Activated T-cell treated with anti-CD3 and anti-CD28 coated beads, Interleukin-2, amount 50 U/mL, for 72 hours (primary cell): Measurements from ENCODE around the gene BICC1. TPM values are rescaled to one million over a fixed set of nuclear protein-coding genes. Genes with fewer than 3 reads are reported as not detected.
"Not testable (repeated sequence)": the region's sequence is repeated elsewhere in the genome, so short reads cannot be mapped to it uniquely, and the experiment has no call there.

Source experiments
- ATAC-seq, 2 donors: fragments of 150-1000 bp; cut with Tn5 transposase; replicated peaks in 1 of 2; 2 replicates each; pipeline ENCODE4 v1.10.0; 2021; ENCODE audit warnings: moderate library complexity in 2 of 2, mild to moderate bottlenecking in 1 of 2
- DNase-seq, 2 donors: peaks; one replicate each; pipeline ENCODE4 v3.0.0; 2021 to 2022; ENCODE audit warnings: mixed read lengths in 1 of 2
- H3K27ac Mint-ChIP-seq: one replicate; pipeline ENCODE4 v1.8.0; 2022; ENCODE audit warnings: mild to moderate bottlenecking, moderate library complexity, mixed read lengths
- H3K27me3 Mint-ChIP-seq: one replicate; pipeline ENCODE4 v1.8.0; 2022; ENCODE audit warnings: low read depth, mixed read lengths
- H3K36me3 Mint-ChIP-seq, 2 donors: one replicate each; pipeline ENCODE4 v1.8.0; 2022; ENCODE audit warnings: mixed read lengths in 2 of 2, mild to moderate bottlenecking in 1 of 2; ENCODE audit not compliant: insufficient read depth in 2 of 2
- H3K4me1 Mint-ChIP-seq: one replicate; pipeline ENCODE4 v1.8.0; 2022; ENCODE audit warnings: low read depth, mixed read lengths
- H3K4me3 Mint-ChIP-seq, 2 donors: one replicate each; pipeline ENCODE4 v1.8.0; 2022; ENCODE audit warnings: mild to moderate bottlenecking in 2 of 2, mixed read lengths in 2 of 2, moderate library complexity in 2 of 2
- H3K9me3 Mint-ChIP-seq, 2 donors: one replicate each; pipeline ENCODE4 v1.8.0; 2022; ENCODE audit warnings: mixed read lengths in 2 of 2
- total RNA-seq, 2 donors: library from RNA; stranded (reverse); gene quantifications; one replicate each; pipeline ENCODE4 v1.2.3, GENCODE V29; 2022

The BICC1 gene
- total RNA-seq, 2 donors from 2014 or later = not detected

DNA sequence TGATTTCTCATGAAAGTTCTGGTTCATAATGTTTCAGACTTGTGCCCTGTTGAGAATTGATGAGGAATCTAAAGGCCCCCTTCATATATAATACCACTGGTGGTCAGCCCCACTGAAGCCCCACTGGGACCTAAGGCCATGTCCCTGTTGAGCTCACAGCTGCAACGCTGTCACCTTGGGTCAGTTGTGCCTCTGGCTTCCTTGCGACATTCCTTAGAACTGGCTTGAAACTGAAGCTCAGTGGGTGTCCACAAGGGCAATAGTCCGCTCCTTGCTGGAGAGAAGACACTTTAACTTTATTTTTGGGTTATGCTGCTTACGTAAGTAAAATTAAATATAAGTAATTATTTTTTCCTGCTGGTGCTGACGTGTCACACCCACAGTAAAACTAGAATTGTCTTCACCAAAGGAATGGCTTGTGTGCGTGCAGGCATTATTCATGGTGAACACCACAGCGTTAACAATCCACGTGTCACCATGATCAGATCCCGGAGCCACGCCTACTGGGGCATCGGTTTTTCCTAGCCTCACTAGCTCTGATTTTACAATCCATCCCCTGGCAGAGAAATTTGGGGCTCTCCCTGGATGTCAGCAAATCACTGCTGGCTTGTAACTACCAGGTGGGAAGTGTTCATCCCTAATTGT lies 66.5 kb downstream of the BICC1 start:
- no peaks in the 10 kb centered on the region for H3K36me3 Mint-ChIP-seq
- H3K9me3 Mint-ChIP-seq = peaks cover 0 to 2% of the 10 kb centered on the region in 2 donors
- ATAC-seq = no peak
- peaks cover 5% of the 10 kb centered on the region for H3K27me3 Mint-ChIP-seq
- no peak overlapping the region for H3K4me3 Mint-ChIP-seq
- no peak overlapping the region for H3K27ac Mint-ChIP-seq
- no peak for DNase-seq
- no peaks in the 10 kb centered on the region for H3K4me1 Mint-ChIP-seq

- DNase-seq = no peak
- no peak overlapping the region for H3K4me3 Mint-ChIP-seq
- H3K4me1 Mint-ChIP-seq = no peaks in the 10 kb centered on the region
- H3K9me3 Mint-ChIP-seq = peaks cover 0 to 2% of the 10 kb centered on the region in 2 donors
- ATAC-seq = no peak
- no peaks in the 10 kb centered on the region for H3K36me3 Mint-ChIP-seq
- H3K27ac Mint-ChIP-seq = no peak overlapping the region
- H3K27me3 Mint-ChIP-seq = peaks cover 5% of the 10 kb centered on the region
Measured at GRCh38 chr10:58582045-58582444, 69.4 kb downstream of the BICC1 start.

DNA sequence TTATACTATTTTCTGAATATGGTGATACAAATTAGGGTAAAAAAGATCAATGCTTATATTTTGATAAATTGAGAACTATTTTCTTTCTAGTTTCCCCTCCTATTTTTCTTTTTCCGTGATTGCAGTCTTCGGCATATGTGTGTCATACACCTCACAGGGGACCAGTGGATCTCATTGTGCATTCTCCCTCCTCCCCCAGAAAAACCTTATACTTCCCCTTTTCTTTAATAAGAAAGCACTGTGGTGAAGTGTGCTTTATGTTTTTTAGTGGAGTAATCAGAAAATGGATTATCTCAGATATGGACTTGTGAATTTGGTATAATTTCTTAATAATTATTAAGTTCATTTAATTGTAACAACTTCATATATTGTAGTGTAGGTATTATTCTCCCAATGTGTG lies 72.8 kb downstream of the BICC1 start:
- ATAC-seq (no peak), DNase-seq (no peak)
- no peaks in the 10 kb centered on the region for H3K4me1 Mint-ChIP-seq
- H3K27me3 Mint-ChIP-seq = peaks cover 11% of the 10 kb centered on the region
- no peak overlapping the region for H3K27ac Mint-ChIP-seq
- H3K4me3 Mint-ChIP-seq = no peak overlapping the region
- H3K9me3 Mint-ChIP-seq = peaks cover 0 to 2% of the 10 kb centered on the region in 2 donors
- no peaks in the 10 kb centered on the region for H3K36me3 Mint-ChIP-seq

DNA sequence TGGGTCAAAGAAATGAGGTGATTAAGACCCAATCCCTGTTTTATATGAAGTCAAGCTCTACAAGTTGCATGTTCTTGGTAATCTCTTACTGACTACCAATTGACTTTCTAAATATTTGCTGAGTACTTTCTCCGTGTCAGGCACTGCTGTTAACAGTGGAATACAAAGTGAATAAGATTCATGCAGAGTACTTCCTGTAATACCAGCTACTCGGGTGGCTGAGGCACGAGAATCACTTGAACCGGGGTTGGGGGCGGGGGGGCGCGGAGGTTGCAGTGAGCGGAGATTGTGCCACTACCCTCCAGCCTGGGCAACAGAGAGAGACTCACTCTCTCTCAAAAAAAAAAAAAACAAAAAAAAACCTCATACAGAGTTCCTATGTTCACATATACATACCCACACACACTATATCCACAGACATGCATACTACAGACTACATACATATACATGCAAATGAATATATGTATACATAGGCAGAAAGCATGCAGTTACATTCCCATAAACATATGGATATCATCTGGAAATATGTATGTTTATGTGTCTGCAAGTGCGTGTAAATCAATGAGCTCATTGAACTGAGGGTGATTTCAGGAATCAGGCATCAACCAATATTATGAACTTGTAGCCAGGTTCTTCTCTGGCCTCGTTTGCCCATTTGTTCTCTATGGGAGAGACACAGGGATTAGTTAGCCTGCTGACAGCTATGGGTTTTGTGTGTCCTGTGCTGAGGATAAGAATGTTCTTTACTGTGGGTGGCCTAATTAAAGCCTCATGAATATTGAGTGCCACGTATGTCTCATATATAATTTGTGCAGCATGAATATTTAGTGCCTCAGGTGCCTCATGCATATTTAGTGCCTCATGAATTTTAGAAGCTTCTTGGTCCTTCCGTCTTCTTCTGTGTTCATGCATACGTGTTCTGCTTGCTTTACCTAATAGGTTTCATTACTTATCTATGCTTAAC lies 73.9 kb downstream of the BICC1 start:
- no peak for DNase-seq
- no peak for ATAC-seq
- no peaks in the 10 kb centered on the region for H3K4me1 Mint-ChIP-seq
- no peak overlapping the region for H3K4me3 Mint-ChIP-seq
- peaks cover 11% of the 10 kb centered on the region for H3K27me3 Mint-ChIP-seq
- no peak overlapping the region for H3K27ac Mint-ChIP-seq
- peaks cover 0 to 2% of the 10 kb centered on the region in 2 donors for H3K9me3 Mint-ChIP-seq
- no peaks in the 10 kb centered on the region for H3K36me3 Mint-ChIP-seq

- H3K27ac Mint-ChIP-seq = no peak overlapping the region
- H3K4me3 Mint-ChIP-seq = no peak overlapping the region
- H3K4me1 Mint-ChIP-seq = no peaks in the 10 kb centered on the region
- H3K9me3 Mint-ChIP-seq = peaks cover 0 to 2% of the 10 kb centered on the region in 2 donors
- DNase-seq = no peak
- no peak for ATAC-seq
- no peaks in the 10 kb centered on the region for H3K36me3 Mint-ChIP-seq
- peaks cover 11% of the 10 kb centered on the region for H3K27me3 Mint-ChIP-seq
Measured at GRCh38 chr10:58587676-58588075, 75.0 kb downstream of the BICC1 start.

DNA sequence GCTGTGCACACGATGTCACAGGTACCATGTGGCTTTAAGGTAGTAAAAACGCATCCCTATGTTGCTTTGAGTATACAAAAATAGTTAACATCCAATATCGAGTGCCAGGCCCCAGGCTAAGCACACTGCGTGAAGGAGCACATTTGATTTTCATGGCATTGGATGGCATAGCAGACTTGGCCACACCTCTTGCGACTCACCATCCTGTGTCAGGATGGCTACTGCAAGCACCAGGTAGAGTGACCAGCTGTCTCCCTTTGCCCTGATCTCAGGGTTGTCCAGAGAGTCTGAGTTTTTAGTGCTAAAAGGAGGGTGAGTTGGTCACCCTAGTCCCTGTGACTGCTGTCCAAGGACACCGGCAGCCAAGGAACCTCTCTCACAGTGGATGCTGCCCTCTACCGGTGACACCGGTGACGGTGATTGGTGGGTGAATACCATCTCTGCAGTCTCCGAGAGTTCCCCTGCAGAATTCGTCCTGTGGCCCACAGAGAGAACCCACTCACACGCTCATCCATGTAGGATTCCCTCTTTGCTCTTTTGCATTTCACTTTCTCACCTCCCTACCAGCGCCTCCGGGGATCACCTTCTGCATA lies 76.1 kb downstream of the BICC1 start:
- H3K27ac Mint-ChIP-seq = no peak overlapping the region
- no peaks in the 10 kb centered on the region for H3K9me3 Mint-ChIP-seq
- ATAC-seq = no peak
- DNase-seq = no peak
- no peaks in the 10 kb centered on the region for H3K4me1 Mint-ChIP-seq
- H3K27me3 Mint-ChIP-seq = peaks cover 7% of the 10 kb centered on the region
- no peak overlapping the region for H3K4me3 Mint-ChIP-seq
- H3K36me3 Mint-ChIP-seq = no peaks in the 10 kb centered on the region

GRCh38 chr10:58590152-58590840 lies 77.6 kb downstream of the BICC1 start:
- DNase-seq (no peak), ATAC-seq (no peak)
- Mint-ChIP-seq H3K4me1 (no peaks in the 10 kb centered on the region), H3K27ac (no peak overlapping the region), H3K9me3 (peaks cover 0 to 1% of the 10 kb centered on the region in 2 donors), H3K27me3 (peaks cover 7% of the 10 kb centered on the region), H3K36me3 (no peaks in the 10 kb centered on the region), H3K4me3 (no peak overlapping the region)

GRCh38 chr10:58590924-58591323 lies 78.3 kb downstream of the BICC1 start:
- Mint-ChIP-seq H3K4me1 (no peaks in the 10 kb centered on the region), H3K27ac (no peak overlapping the region), H3K27me3 (peaks cover 7% of the 10 kb centered on the region), H3K36me3 (no peaks in the 10 kb centered on the region), H3K9me3 (peaks cover 0 to 4% of the 10 kb centered on the region in 2 donors), H3K4me3 (no peak overlapping the region)
- DNase-seq (no peak), ATAC-seq (no peak)

DNA sequence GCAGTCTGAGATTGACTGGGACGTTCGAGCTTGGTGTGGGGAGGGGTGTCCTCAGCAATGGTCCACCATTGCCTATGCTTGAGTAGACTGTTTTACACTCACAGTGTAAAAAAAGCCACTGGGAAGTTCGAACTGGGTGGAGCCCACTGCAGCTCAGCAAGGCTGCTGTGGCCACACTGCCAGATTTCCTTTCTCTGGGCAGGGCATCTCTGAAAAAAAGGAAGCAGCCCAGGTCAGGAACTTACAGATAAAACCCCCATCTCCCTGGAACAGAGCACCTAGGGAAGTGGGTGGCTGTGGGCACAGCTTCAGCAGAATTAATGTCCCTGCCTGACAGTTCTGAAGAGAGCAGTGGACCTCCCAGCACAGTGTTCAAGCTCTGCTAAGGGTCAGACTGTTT lies 80.3 kb downstream of the BICC1 start:
- H3K27ac Mint-ChIP-seq = no peak overlapping the region

GRCh38 chr10:58597211-58597610 lies 84.5 kb downstream of the BICC1 start:
- not testable (repeated sequence) for DNase-seq, H3K36me3 Mint-ChIP-seq, H3K9me3 Mint-ChIP-seq, H3K4me1 Mint-ChIP-seq, H3K4me3 Mint-ChIP-seq, H3K27ac Mint-ChIP-seq, H3K27me3 Mint-ChIP-seq, ATAC-seq

More for the DNA sequence above, 80.3 kb downstream of the BICC1 start:
- DNase-seq = no peak
- Mint-ChIP-seq H3K36me3 (peaks cover 0 to 5% of the 10 kb centered on the region in 2 donors), H3K4me3 (no peak overlapping the region), H3K27me3 (no peaks in the 10 kb centered on the region), H3K9me3 (peaks cover 1 to 5% of the 10 kb centered on the region in 2 donors), H3K4me1 (no peaks in the 10 kb centered on the region)
- ATAC-seq = no peak

DNA sequence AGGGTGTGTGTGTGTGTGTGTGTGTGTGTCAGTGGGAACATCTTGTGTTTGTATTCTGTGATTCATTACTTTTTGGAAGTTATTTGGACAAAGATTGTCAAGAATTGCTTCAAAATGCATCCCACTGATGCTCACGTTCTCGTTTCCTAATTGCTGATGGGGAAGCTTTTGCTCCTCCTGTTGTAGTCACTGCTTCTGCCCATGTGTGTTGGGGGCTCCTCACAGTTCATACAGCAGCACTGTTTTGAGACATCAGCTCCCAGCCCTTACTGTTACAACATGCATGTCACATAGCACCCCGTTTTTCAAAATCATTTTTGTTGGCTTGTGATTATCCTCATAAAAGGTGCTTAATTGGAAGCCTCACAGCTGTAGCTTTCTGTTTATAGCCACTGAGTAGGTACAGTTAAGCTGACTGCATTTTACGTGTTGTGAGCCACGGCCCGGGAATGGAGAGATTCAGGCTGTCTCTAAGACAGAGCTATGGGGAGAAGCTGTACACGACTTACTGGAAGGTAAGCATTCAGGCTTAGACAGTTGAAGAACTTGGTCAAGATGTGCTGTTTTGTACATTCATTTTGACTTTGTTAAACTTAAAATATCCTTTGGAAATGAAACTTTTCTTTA lies 87.4 kb downstream of the BICC1 start:
- peaks cover 0 to 6% of the 10 kb centered on the region in 2 donors for H3K36me3 Mint-ChIP-seq
- no peak overlapping the region for H3K4me3 Mint-ChIP-seq
- H3K27me3 Mint-ChIP-seq = no peaks in the 10 kb centered on the region
- no peak for ATAC-seq
- H3K4me1 Mint-ChIP-seq = no peaks in the 10 kb centered on the region
- no peak overlapping the region for H3K27ac Mint-ChIP-seq
- H3K9me3 Mint-ChIP-seq = peaks cover 2 to 10% of the 10 kb centered on the region in 2 donors
- DNase-seq = no peak

- no peaks in the 10 kb centered on the region for H3K36me3 Mint-ChIP-seq
- H3K9me3 Mint-ChIP-seq = no peaks in the 10 kb centered on the region
- no peak overlapping the region for H3K4me3 Mint-ChIP-seq
- no peak overlapping the region for H3K27ac Mint-ChIP-seq
- H3K4me1 Mint-ChIP-seq = no peaks in the 10 kb centered on the region
- no peak for ATAC-seq
- DNase-seq = no peak
- H3K27me3 Mint-ChIP-seq = no peaks in the 10 kb centered on the region
Measured at GRCh38 chr10:58608351-58608750, 95.7 kb downstream of the BICC1 start.
